Measurements from ENCODE around the gene PCK2. TPM values are rescaled to one million over a fixed set of nuclear protein-coding genes. Genes with fewer than 3 reads are reported as not detected.

The PCK2 gene
- total and polyA plus RNA-seq, 2 of the 13 experiments (the other 11 are each of a cell fraction or from before 2014, with no cell fraction given), result 129 to 272 TPM

DNA sequence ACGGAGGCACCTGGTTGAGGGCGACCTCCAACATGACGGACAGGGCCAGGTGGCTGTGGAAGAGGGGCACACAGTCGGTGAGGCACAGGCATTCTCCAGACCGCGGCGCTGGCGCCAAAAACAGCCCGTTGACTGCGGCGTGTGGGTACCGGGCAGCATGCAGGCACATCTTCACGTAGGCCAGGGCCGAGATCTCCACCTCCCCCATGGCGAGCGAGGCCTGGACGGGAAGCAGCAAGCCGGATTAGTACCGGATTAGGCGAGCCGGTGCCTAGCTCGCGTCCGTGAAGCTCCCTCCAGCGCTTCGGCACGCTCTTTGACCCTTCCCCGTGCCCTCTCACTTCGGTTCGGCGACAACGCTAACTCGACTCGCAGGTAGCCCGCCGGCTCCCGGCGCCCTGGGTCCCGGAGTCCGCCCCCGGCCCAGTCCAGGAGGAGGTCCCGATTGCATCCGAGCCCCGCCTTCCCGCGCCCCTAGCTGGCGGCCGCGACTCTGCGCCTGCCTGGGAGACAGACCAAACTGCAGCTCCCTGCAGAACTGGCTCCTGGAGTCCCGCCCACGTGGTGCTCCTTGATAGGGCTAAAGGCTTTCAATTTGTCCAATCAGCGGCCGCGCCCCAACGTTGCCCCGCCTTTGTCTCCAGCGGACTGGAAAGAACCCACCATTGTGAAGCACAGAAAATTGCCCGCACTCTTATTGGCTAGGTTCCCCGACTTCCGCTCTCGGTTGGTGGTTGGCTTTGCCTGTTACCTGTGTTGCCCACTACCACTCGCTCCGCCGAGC lies 47.2 kb downstream of the PCK2 start, which contains the start of gene EMC9 (continued):
- TF ChIP-seq, protein P1, sequence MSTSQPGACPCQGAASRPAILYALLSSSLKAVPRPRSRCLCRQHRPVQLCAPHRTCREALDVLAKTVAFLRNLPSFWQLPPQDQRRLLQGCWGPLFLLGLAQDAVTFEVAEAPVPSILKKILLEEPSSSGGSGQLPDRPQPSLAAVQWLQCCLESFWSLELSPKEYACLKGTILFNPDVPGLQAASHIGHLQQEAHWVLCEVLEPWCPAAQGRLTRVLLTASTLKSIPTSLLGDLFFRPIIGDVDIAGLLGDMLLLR (CRISPR knock-in tag; IDR thresholded peaks at IDR 0.05), result peak; percentile 89
- TF ChIP-seq ZNF720 (CRISPR knock-in tag; IDR thresholded peaks at IDR 0.05) (peak; percentile 14; the same call in 1 of the 2 replicates), GTF3A (CRISPR knock-in tag; conservative IDR thresholded peaks at IDR 0.05) (peak; percentile 98), REXO4 (CRISPR knock-in tag; IDR thresholded peaks at IDR 0.05; ENCODE audit: borderline replicate concordance) (peak; percentile 97), PAX8 (CRISPR knock-in tag; IDR thresholded peaks at IDR 0.05; ENCODE audit: borderline replicate concordance) (peak; percentile 95; the same call in 1 of the 2 replicates), MED1 (CRISPR knock-in tag; IDR thresholded peaks at IDR 0.05) (peak; percentile 75), MTF1 (CRISPR knock-in tag; IDR thresholded peaks at IDR 0.05) (0 out of 2 replicates have a peak, but pooled peaks have one; percentile 29), RARG (CRISPR knock-in tag; IDR thresholded peaks at IDR 0.05; ENCODE audit: low read depth) (peak; percentile 97), HMGA1 (CRISPR knock-in tag; conservative IDR thresholded peaks at IDR 0.05) (no peak), NFATC3 (CRISPR knock-in tag; IDR thresholded peaks at IDR 0.05) (no peak; the same call in 1 of the 2 replicates), NKX3-1 (CRISPR knock-in tag; IDR thresholded peaks at IDR 0.05) (peak; percentile 2; the same call in 1 of the 2 replicates), LBX2 (CRISPR knock-in tag; IDR thresholded peaks at IDR 0.05; ENCODE audit: borderline replicate concordance) (peak; percentile 79; the same call in 1 of the 2 replicates), KDM5B (CRISPR knock-in tag; IDR thresholded peaks at IDR 0.05; ENCODE audit: borderline replicate concordance) (peak; percentile 99), RBFOX2 (IDR thresholded peaks at IDR 0.05; ENCODE audit: low read depth, low read length) (peak; percentile 100), ZNF780A (CRISPR knock-in tag; IDR thresholded peaks at IDR 0.05) (no peak), ZBTB8A (CRISPR knock-in tag; IDR thresholded peaks at IDR 0.05; ENCODE audit: borderline replicate concordance, low read depth) (no peak), SP140L (CRISPR knock-in tag; IDR thresholded peaks at IDR 0.05; ENCODE audit: borderline replicate concordance) (no peak; the same call in 1 of the 2 replicates), ZNF138 (CRISPR knock-in tag; IDR thresholded peaks at IDR 0.05; ENCODE audit: low read depth) (peak; percentile 97), ARID5B (CRISPR knock-in tag; IDR thresholded peaks at IDR 0.05) (peak; percentile 61), ZFP1 (CRISPR knock-in tag; IDR thresholded peaks at IDR 0.05) (no peak), FOXM1 (CRISPR knock-in tag; IDR thresholded peaks at IDR 0.05) (no peak; the same call in 1 of the 2 replicates), MATR3 (CRISPR knock-in tag; IDR thresholded peaks at IDR 0.05) (no peak; the same call in 1 of the 2 replicates), DNMT1 (CRISPR knock-in tag; IDR thresholded peaks at IDR 0.05) (peak; percentile 95), ZFYVE20 (CRISPR knock-in tag; IDR thresholded peaks at IDR 0.05; ENCODE audit: borderline replicate concordance, low read depth) (0 out of 2 replicates have a peak, but pooled peaks have one; percentile 31), ZNF101 (CRISPR knock-in tag; IDR thresholded peaks at IDR 0.05; ENCODE audit: borderline replicate concordance, low read depth) (no peak), SOX6 (IDR thresholded peaks at IDR 0.05) (no peak), SOX6 (CRISPR knock-in tag; IDR thresholded peaks at IDR 0.05) (peak; percentile 67)
